Transverse colon (tissue), 4 donors: ENCODE data around the gene DUSP18.

Source experiments
- POLR2A ChIP-seq: fragments of 450-650 bp; IDR thresholded peaks from one replicate; pipeline ENCODE4 v1.6.1; 2016; ENCODE audit warnings: antibody characterized with exemption, mild to moderate bottlenecking, moderate library complexity
- POLR2AphosphoS5 ChIP-seq, 3 donors: sonication (generic); formaldehyde crosslinking; IDR thresholded peaks; one replicate each; pipeline ENCODE4 v1.6.1; 2016; ENCODE audit warnings: antibody characterized with exemption in 3 of 3
- TF ChIP-seq, protein P1 (sequence below), 5 experiments: fragments of 200-600 bp in 3 of 5; fragments of 450-650 bp in 2 of 5; sonication (generic) in 3 of 5; IDR thresholded peaks; 1 replicate in 2 of 5; 2 replicates in 3 of 5; pipeline ENCODE4 v1.5.1; 2016 to 2017; ENCODE audit warnings: antibody characterized with exemption in 5 of 5, inconsistent platforms in 3 of 5, mild to moderate bottlenecking in 2 of 5, moderate library complexity in 1 of 5

- TF ChIP-seq, protein P1, sequence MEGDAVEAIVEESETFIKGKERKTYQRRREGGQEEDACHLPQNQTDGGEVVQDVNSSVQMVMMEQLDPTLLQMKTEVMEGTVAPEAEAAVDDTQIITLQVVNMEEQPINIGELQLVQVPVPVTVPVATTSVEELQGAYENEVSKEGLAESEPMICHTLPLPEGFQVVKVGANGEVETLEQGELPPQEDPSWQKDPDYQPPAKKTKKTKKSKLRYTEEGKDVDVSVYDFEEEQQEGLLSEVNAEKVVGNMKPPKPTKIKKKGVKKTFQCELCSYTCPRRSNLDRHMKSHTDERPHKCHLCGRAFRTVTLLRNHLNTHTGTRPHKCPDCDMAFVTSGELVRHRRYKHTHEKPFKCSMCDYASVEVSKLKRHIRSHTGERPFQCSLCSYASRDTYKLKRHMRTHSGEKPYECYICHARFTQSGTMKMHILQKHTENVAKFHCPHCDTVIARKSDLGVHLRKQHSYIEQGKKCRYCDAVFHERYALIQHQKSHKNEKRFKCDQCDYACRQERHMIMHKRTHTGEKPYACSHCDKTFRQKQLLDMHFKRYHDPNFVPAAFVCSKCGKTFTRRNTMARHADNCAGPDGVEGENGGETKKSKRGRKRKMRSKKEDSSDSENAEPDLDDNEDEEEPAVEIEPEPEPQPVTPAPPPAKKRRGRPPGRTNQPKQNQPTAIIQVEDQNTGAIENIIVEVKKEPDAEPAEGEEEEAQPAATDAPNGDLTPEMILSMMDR (IDR thresholded peaks at IDR 0.05), result no peak
- TF ChIP-seq POLR2A (no peak), POLR2AphosphoS5 (IDR thresholded peaks at IDR 0.05) (no peak)
These were observed 28.4 kb upstream of the DUSP18 start for GRCh38 chr22:30695871-30696655.
